Lower leg skin (tissue), 4 donors: ENCODE data around the gene SLC25A2. TPM values are rescaled to one million over a fixed set of nuclear protein-coding genes. Genes with fewer than 3 reads are reported as not detected.
A peak's percentile ranks its signal among the peaks of the same experiment; 100 is the strongest.
"Not testable (repeated sequence)": the region's sequence is repeated elsewhere in the genome, so short reads cannot be mapped to it uniquely, and the experiment has no call there.

Source experiments
- DNase-seq, 2 donors: peaks; one replicate each; pipeline ENCODE4 v3.0.0-alpha.2; 2019; ENCODE audit warnings: low spot score in 2 of 2
- H3K4me3 ChIP-seq: fragments of 200-600 bp; sonication (generic); 2 replicates; pipeline ENCODE4 v1.5.1; 2017; ENCODE audit warnings: mild to moderate bottlenecking, low read depth; ENCODE audit not compliant: poor library complexity, severe bottlenecking
- CTCF ChIP-seq, 3 donors: fragments of 450-650 bp; IDR thresholded peaks; one replicate each; pipeline ENCODE4 v1.5.1; 2016; ENCODE audit warnings: antibody characterized with exemption in 3 of 3, mild to moderate bottlenecking in 3 of 3, moderate library complexity in 2 of 3
- POLR2A ChIP-seq, 2 donors: fragments of 450-650 bp; IDR thresholded peaks; one replicate each; pipeline ENCODE4 v1.6.1; 2016 to 2017; ENCODE audit warnings: antibody characterized with exemption in 2 of 2, mild to moderate bottlenecking in 1 of 2, moderate library complexity in 1 of 2
- WGBS, 2 donors: methylation state at CpG; one replicate each; pipeline ENCODE4 v1.1.5; 2018; 5-methylcytosine and 5-hydroxymethylcytosine counted together
- intact Hi-C: fragments of 100-400 bp; cut with DNase I; formaldehyde crosslinking; loops from one replicate; pipeline ENCODE4 v1.15.0; 2023; ENCODE audit warnings: low total_unique reads
- total RNA-seq, 4 donors: library from RNA; depleted of rRNA; stranded (reverse); fragments of >200 nt; gene quantifications; one replicate each; pipeline ENCODE4 v1.1.0, GENCODE V29; 2016

The SLC25A2 gene
- total RNA-seq, 4 donors from 2014 or later, result 0.66 to 5.0 (median 0.67) TPM; not detected in 1

- TF ChIP-seq CTCF (IDR thresholded peaks at IDR 0.05) (no peak), POLR2A (IDR thresholded peaks at IDR 0.05) (no peak)
- DNase-seq, result no peak
- intact Hi-C loops, result no loop called here
- 23 to 31% methylated on average over 9 of the region's 9 CpGs for WGBS, 2 donors
- H3K4me3 ChIP-seq, result no peak within 1 kb of the TSS
These were observed 39.5 kb upstream of the SLC25A2 start, which contains the start of gene PCDHGA3 for GRCh38 chr5:141343242-141343952. Gene PCDHGA3 (plus strand): TSS chr5:141343829. CDS start chr5:141344034, 205 bp downstream.

- DNase-seq, result no peak
- WGBS, 2 donors, result 18 to 22% methylated on average over 1 of the region's 1 CpG
- no peak for TF ChIP-seq POLR2A (IDR thresholded peaks at IDR 0.05)
- no peak for TF ChIP-seq CTCF (IDR thresholded peaks at IDR 0.05)
- H3K4me3 ChIP-seq, result no peak overlapping the region
- intact Hi-C loops, result no loop called here
These were observed 38.9 kb upstream of the SLC25A2 start for GRCh38 chr5:141342773-141343172.

GRCh38 chr5:141340781-141341354, 37.0 kb upstream of the SLC25A2 start:
- 41 to 66% methylated on average over 27 to 39 of the region's 45 CpGs for WGBS, 2 donors
- intact Hi-C loops, H3K4me3 ChIP-seq, DNase-seq: not testable (repeated sequence)

GRCh38 chr5:141338538-141339306, 34.9 kb upstream of the SLC25A2 start, which contains the start of gene PCDHGA2:
Gene PCDHGA2 (plus strand): TSS chr5:141338760.
- DNase-seq, result no peak
- TF ChIP-seq POLR2A (IDR thresholded peaks at IDR 0.05), result no peak
- TF ChIP-seq CTCF (IDR thresholded peaks at IDR 0.05), result no peak
- intact Hi-C loops, result no loop called here
- H3K4me3 ChIP-seq, result peak within 1 kb of the TSS; percentile 14
- 7 to 15% methylated on average over 27 of the region's 27 CpGs for WGBS, 2 donors

GRCh38 chr5:141332571-141332970, 28.7 kb upstream of the SLC25A2 start:
- WGBS, 2 donors, result 36 to 45% methylated on average over 14 to 34 of the region's 39 CpGs
- DNase-seq, intact Hi-C loops, H3K4me3 ChIP-seq: not testable (repeated sequence)

GRCh38 chr5:141330299-141331080, 26.6 kb upstream of the SLC25A2 start, which contains the start of gene PCDHGA1:
Gene PCDHGA1 (plus strand): TSS chr5:141330514.
- intact Hi-C loops, result no loop called here
- 25 to 27% methylated on average over 21 of the region's 21 CpGs for WGBS, 2 donors
- no peak for DNase-seq

More at GRCh38 chr5:141330299-141331080, 26.6 kb upstream of the SLC25A2 start, which contains the start of gene PCDHGA1:
- H3K4me3 ChIP-seq, result no peak within 1 kb of the TSS
- TF ChIP-seq CTCF (IDR thresholded peaks at IDR 0.05), result no peak
- no peak for TF ChIP-seq POLR2A (IDR thresholded peaks at IDR 0.05)
